DND-41 (cell line): Measurements from ENCODE around the gene TSN.
"Not testable (repeated sequence)": the region's sequence is repeated elsewhere in the genome, so short reads cannot be mapped to it uniquely, and the experiment has no call there.

Source experiments
- CTCF ChIP-seq: IDR thresholded peaks from 2 replicates; pipeline ENCODE4 v1.5.1; 2012; ENCODE audit warnings: borderline replicate concordance, low read length, moderate library complexity, mild to moderate bottlenecking; ENCODE audit not compliant: poor library complexity, severe bottlenecking; ENCODE audit errors: extremely low read depth
- EZH2 ChIP-seq: IDR thresholded peaks from 3 replicates; pipeline ENCODE4 v1.6.1; 2012; ENCODE audit warnings: borderline replicate concordance, low read depth, mild to moderate bottlenecking, moderate library complexity, low read length, inconsistent platforms; ENCODE audit not compliant: severe bottlenecking

GRCh38 chr2:121711481-121711880, 44.0 kb upstream of the TSN start:
- not testable (repeated sequence) for TF ChIP-seq CTCF, EZH2
